Activated T-cell treated with anti-CD3 and anti-CD28 coated beads for 48 hours (primary cell): Measurements from ENCODE around the gene WEE1.
"Not testable (repeated sequence)": the region's sequence is repeated elsewhere in the genome, so short reads cannot be mapped to it uniquely, and the experiment has no call there.

ENCODE experiments used
- DNase-seq: peaks from one replicate; pipeline ENCODE4 v3.0.0-alpha.2; 2020; ENCODE audit warnings: low read depth

Gene WEE1

DNA sequence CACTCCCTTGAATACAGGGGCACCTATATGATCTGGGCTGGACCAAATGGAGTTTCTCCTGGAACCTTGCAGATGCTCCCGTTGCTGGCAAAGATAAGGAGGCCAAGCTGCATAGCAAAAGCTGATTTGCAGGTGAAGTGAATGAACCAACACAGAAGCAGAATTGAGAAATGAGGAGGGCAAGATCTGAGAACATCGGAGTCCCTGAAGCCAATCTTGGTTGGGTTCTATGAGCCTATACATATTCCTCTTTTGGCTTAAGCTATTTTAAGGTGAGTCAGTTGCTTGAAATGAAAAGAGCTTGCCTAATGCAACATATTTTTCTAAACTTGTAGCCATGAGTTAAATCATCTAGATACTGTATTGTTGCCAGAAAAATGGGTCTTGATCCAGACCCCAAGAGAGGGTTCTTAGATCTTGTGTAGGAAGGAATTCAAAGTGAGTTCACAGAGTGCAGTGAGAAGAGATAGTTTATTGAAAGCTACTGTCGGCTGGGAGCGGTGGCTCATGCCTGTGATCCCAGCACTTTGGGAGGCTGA is 23.5 kb downstream of the WEE1 start:
- DNase-seq: no peak

DNA sequence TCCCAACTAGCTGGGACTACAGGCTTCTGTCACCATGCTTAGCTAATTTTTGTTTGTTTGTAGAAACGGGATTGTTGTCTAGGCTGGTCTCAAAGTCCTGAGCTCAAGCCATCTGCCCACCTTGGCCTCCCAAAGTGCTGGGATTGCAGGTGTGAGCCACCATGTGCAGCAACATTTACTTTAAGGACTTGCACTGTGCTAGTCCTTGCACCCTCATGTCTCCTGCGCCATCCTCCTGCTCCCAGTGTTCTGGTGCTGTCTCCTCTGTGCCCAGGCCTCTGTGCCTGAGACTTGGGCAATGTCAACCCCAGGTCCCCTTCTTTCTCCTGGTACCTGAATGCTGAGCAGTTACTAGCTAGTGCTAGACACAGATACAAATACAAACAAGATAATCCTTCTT is 26.7 kb downstream of the WEE1 start:
- DNase-seq: no peak

DNA sequence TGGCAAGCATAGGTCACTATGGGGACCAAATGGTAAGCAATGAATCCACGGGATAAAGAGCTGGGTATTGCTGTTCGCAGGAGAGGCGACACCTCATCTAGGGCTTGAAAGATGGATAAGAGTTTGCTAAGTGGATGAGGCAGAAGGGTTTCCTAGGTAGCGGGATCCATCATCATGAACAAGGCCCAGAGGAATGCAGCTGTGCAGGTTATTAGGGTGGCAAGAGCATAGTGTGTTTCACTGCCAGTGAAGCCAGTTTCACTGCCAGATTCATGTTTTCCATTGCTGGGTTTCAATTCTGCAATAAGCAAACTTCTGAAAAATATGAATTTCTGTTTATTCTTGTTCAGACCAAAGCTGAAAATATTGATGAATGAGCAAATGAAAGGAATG is 27.2 kb downstream of the WEE1 start:
- DNase-seq: no peak

DNA sequence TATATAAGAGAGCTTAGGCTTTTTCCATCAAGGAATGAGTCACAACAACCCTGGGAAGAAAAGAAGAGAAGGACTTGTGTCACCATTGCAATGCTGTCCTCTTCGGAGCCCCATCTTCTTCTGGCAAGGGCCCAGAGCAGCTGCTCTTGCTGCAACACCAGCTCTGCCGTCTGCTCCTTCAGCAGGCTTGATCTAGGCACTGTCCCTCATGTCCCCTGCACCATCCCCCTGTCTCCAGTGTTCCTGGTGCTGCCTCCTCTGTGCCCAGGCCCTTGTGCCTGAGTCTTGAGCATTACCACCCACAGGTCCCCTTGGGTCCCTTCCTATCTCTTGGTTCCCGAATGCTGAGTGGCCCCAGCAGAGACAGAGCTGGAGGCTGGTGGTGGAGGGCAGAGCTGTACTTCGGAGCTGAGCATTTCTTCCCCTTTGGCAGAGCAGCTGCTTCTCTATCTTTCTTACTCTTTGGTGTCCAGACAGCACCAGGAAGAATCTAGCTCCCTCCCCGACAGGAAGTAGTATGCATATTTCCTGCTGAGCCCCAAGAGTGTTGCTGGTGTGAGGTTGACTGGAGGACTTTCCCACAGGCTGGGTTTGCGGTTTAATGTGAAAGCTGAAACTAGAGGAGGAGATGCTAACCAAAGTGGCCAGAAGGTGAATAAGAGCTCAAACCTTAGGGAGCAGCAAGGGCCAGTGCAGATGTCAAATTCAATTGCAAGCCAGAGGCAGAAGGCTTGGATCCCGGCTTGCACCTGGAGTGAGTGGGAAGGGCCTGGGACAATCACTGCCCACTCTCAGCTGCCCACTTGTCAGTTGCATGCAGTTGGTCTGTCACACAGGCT is 27.8 kb downstream of the WEE1 start:
- peak; percentile 58 for DNase-seq

DNA sequence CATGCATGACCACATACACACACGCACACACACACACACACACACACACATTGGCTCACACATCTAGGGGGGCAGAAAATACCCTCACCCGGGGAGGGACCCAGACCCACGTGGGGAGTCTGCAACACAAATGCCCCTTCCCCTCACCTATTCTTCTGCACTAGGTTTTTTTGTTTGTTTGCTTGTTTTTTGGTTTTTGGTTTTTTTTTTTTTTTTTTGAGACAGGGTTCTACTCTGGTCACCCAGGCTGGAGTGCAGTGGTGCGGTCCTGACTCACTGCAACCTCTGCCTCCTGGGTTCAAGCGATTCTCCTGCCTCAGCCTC is 28.4 kb downstream of the WEE1 start:
- DNase-seq: no peak

DNA sequence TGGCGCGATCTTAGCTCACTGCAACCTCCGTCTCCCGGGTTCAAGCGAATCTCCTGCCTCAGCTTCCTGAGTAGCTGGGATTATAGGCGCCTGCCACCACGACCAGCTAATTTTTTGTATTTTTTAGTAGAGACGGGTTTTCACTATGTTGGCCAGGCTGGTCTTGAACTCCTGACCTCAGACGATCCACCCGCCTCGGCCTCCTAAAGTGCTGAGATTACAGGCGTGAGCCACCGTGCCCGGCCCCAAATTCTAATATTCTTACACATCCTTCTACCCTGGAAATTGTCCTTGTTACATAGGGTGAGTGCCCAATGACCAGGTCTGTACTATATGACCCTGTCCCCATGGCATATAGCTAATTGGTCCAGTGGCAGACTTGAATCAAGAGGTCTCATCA is 29.7 kb downstream of the WEE1 start:
- DNase-seq: not testable (repeated sequence)

DNA sequence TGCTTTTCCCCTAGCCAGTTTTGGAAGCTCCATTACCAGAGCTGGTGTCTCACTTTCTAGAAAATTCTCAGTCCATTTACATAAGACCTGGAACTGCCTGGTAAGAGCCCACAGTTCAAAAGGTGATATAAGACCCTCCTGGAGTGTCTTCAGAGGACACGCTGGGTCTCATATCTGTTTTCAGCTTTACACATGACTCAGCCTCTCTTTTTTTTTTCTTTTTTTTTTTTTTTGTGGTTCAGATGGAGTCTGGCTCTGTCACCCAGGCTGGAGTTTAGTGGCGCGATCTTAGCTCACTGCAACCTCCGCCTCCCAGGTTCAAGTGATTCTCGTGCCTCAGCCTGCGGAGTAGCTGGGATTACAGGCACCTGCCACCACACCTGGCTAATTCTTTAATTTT is 30.7 kb downstream of the WEE1 start:
- no peak for DNase-seq

DNA sequence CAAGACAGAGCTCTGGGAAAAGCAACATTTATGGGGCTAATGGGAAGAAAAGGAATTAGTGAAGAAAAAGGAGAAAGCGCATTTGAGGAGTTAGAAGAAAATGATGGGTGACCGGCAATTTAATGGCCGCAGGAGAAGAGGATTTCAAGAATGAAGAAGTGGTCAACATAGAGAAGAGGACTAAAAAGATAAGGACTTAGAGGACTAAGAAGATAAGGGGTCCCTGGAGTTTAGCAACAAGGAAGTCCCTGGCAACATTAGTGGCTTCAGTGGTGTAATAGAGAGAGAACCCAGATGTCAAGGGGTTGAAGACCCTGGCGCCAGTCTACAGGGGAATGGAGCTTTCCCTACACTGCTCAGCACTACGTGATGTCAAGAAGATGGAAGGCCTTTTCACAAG is 32.3 kb downstream of the WEE1 start:
- DNase-seq: no peak

DNA sequence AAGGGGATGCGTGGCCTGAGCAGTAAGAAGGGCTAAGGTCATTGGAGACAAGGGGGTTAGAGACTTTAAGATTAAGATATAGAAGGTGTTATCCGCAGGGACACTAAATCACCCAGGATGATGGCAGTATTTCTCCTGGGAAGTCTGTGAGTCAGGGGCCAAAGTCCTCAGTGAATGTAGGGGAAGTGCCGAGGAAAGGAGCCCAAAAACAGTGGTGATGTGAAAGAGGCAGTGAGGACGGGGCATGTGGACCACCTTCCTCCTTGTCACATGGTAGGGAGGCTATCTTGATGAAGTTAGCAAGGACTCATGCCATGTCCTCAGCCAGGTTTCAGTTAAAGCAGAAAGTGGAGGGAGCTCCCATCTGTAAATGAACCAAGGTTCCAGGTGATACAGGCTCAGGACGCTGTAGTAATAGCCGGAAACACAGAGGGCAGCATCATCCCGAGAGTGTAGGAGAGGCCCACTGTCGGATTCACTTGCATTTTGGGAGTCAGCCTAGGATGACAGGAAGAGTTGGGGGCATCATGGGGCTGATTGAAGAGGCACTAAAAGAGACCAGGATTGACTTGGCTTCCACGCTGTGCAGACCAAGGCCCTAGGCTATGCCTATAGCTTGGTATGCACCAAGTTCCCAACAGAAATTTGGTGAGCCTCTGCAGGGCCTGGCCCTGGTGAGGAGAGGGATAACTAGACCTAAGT is 33.5 kb downstream of the WEE1 start:
- no peak for DNase-seq

DNA sequence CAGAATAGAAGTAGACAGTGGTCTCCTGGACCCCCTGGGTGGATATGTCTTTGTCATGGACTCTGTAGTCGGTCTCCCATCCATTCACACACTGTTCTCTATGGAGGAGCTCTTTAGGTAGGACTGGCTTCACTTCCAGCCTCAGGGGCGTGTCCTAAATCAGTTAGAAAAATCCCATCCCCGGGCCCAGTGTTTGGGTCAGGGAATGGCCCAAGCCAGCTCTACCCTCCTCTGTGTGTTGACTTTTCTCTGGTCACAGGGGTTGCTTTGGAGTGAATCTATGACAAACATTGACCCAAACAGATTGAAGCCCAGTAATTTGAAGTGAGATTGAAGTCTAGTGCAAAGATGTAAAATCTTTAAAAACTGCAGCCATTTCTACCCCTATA is 34.0 kb downstream of the WEE1 start:
- no peak for DNase-seq

DNA sequence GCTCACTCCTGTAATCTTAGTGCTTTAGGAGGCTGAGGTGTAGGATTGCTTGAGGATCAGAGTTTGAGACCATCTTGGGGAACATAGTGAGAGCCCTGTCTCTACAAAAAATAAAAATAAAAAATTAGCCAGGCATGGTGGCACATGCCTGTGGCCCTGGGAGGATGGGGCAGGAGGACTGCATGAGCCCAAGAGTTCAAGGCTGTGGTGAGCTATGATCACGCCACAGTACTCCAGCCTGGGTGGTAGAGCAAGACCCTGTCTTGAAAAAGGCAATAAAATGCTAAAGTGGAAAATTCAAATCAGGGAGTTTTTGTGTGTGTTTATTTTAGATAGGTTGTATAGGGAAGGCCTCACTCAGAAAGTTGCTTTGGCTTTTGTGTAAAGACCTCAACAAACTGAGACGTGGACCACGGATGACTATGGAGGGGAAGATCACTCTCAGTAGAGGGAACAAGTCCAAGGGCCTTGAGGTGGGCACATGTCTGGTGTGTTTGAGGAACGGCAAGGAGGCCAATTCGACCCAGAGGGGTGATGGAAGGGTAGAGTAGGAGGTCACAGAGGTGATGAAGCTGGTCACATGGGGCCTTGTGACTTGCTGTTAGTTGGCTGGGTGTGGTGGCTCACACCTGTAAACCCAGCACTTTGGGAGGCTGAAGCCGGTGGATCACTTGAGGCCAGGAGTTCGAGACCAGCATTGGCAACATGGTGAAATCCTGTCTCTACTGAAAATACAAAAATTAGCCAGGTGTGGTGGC is 35.7 kb downstream of the WEE1 start:
- DNase-seq: no peak

DNA sequence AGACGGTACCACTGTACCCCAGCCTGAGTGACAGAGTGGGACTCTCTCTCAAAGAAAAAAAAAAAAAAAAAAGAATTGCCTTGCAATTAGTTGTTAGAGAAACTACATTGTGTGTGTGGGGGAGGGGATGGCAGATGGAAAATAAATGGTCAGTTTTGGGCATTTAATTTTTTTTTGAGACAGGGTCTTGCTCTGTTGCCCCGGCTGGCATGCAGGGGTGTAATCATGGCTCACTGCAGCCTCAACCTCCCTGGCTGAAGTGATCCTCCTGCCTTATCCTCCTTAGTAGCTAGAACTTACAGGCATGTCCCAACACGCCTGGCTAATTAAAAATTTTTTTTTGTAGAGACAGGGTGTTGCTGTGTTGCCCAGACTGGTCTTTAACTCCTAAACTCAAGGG is 36.4 kb downstream of the WEE1 start:
- no peak for DNase-seq

DNA sequence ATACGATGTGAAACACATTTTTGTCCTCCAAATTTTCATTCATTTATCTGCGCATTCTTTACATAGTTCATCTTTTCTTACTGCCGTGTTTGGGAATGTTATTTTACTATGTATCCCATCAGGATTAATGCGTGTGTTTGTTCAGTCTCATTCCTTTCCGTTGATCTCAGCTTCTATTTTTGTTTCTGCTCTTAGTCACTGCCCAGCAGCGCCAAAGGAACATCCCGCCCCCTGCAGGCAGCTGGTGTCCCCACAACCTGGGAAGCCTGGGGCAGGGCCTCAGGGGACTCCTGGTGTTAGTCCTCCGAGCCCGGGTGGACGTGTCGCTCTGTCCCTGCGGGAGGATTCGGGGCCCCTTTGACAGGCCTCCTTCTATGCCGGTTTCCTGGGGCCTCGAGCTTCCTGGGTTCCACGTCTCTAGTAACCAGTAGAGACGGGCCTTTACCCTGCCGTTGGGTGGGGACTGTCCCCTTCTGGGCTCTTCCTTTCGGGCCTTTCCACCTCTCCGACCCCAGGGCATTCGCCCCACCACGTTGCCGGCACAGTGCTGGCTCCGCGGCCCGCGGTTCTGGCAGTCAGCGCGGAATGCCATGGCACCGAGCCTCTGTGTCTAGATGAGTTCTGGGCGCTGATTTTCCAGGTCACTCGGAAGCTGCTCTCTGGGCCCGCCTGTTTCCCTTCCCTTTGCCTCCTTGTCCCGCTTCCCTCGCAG is 39.8 kb downstream of the WEE1 start:
- DNase-seq: peak; percentile 84

DNA sequence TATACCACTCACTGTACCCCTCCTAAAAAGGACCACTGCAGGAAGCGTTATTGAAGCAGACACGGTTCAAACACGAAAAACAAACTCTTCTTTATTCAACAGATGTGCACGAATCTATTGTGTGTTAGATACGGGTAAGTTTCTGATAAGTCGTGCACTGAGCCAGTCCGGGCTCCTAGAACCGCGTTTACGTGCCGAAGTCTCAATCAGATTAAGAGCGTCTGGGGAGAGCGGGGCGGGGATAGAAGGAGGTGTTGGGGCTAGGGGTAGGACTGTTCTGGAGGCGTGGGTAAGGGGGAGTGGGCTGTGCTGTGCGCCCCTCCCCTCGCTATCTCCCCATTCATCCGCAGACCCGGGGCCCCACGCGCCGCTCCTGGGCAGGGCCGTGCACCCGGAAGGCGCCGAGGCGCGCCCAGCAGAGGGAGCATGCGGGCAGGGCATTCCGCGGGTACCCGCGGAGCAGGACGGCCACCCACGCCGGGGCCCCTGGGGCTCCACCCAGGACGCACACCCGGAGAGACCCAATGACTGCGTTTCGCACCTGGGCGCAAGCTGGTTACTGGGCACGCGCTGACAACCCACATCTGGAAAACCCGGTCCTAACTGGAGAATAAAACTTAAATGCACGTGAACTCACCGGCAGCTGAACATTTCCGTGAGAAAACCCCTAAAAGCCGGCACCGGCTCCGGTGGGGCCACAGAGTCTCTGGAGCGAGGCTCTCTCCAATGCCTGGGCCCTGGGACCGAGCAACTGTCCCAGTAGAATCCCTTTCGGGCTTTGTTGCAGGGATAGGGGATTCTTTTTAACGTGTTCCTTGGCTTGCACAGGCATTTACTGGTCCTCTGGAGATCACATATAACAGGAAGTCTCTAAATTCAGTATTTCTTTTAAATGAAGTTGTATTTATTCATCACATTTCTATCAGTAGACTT is 40.6 kb downstream of the WEE1 start:
- peak; percentile 93 for DNase-seq

DNA sequence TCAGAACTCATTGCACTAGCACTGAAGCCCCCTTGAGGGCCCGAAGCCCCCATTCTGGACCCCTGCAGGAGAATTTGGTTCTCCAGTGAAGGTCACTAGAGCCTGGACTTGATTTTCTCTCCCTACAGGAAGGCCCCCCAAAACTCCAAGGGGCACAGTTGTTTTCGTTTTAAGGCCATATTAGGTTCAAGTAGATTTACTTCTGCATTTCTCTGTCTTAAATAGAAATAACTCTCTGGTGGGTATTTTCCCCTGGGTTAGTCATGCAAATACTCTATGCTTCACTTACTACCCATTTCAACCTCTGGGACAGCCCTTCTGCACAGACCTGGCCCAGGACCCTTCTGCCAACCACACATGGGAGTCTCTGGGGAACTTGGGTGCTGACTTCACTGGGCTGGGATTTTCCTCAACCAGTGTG is 41.6 kb downstream of the WEE1 start:
- DNase-seq: no peak

DNA sequence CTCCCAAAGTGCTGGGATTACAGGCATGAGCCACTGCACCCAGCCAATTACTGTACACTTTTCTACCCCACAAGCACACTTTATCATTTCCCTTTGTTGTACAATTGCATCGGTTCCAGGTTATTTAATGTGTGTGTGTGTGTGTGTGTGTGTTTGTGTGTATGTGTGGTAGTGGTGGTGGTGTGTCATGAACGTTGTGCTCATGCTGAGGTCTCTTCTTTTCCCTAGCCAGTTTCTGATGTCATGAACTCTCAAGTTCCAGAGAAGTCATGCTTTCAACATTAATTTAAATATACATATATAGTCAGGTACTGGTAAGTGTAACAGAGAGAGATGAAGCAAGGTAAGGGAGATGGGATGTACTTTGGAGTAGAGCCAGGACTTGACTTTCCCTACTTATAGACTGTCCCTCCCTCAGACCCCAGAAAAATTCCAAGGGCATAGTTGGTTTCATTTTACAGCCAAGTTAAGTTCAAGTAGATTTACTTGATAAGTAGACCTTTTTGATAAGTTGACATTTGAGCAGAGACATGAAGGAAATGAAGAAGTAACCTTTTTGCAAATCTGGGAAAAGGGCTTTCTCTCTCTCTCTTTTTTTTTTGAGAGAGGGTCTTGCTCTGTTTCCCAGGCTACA is 42.7 kb downstream of the WEE1 start:
- DNase-seq: no peak

DNA sequence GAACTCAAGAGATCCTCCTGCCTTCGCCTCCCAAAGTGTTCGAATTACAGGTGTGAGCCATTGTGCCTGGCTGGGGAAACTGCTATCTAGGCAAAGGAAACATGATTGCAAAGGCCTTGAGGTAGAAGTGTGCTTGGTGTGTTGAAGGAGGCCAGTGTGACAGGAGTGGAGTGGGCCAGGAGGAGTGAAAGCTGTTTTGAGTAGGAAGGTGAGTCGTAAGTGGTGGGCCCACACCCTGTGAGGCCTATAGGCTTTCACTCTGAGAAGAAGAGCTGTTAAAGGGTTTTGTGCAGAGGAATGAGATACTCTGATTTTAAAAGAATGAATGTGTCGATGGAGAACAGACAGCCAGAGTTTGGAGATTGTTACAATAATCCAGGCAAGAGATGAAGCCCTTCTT is 43.4 kb downstream of the WEE1 start:
- DNase-seq: no peak

DNA sequence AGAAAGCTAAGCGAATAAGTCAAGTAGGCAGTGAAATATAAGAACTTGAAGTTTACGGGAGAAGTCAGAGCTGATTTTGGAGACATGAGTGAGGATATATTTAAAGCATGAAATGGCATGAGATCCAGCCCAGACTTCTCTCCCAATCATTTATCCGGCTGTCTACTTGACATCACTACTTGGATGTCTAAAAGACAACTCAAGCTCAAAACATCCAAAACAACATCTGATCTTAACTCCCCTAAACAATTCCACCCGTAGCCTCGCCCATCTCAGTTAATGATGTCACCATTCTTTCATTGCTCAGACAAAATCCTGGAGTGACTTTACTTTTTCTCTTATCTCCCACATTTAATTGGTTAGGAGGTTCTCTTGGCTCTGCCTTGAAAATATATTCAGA is 44.5 kb downstream of the WEE1 start:
- DNase-seq: no peak

DNA sequence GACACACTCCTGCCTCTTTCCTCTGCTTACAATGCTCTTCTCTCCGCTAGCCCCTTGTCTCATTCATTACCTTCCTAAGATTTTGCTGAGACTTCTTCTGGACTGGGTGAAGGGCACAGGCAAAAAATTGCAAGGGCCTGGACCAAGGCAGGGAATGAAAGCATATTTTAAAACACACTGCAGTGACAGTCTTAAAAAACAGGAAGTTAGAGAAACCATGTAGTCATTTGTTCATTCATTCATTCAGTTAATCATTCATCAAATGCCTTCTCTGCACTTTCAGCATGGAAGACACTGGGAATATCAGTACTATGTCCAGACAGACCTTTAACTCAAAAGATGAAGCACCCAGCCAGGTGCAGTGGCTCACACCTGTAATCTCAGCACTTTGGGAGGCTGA is 45.5 kb downstream of the WEE1 start:
- no peak for DNase-seq

DNA sequence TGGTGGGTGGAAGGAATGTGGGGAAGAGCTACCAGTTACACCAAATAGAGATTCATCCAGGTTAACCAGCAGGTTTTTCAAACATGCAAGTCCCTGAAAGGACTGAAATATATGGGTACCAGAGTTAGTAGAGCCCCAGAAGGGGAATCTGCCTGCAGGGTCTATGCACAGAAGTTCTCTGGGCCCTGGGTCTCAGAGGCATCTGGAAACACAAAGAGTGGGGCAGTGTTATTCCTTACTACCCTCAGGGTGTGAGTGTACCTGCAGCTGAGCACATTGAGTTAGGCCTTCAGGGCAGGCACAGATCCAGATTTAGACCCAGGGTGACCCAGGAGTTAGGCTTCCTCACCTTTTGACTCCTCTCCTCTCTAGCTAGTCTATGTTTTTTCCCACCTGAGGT is 46.5 kb downstream of the WEE1 start:
- DNase-seq: no peak

DNA sequence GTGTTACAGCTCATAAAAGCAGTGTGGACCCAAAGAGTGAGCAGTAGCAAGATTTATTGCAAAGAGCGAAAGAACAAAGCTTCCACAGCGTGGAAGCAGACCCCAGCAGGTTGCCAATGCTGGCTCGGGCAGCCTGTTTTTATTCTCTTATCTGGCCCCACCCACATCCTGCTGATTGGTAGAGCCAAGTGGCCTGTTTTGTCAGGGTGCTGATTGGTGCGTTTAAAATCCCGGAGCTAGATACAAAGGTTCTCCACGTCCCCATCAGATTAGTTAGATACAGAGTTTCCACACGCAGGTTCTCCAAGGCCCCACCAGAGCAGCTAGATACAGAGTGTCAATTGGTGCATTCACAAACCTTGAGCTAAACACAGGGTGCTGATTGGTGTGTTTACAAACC is 48.9 kb downstream of the WEE1 start:
- not testable (repeated sequence) for DNase-seq
